Stimulated activated CD4-positive, alpha-beta T cell treated with anti-CD3 and anti-CD28 coated beads, TNF-alpha, amount 100 ng/mL, for 4 hours (primary cell): ENCODE data around the gene NAV2.

Source experiments
- DNase-seq, 3 experiments: peaks; one replicate each; pipeline ENCODE4 v3.0.0-alpha.2; 2020; ENCODE audit warnings: low read depth in 3 of 3

Gene NAV2

GRCh38 chr11:19712281-19713195 is at the start of gene NAV2:
Gene NAV2, plus strand, starts transcription at chr11:19712837. Its CDS starts 859 bp downstream, at chr11:19713696.
- peak; percentile 48 to 59 (median 49) for DNase-seq

GRCh38 chr11:19663206-19663605 is 49.4 kb upstream of the NAV2 start:
- DNase-seq = no peak

GRCh38 chr11:19664886-19665548 is 47.6 kb upstream of the NAV2 start:
- no peak for DNase-seq

- no peak for DNase-seq
These were observed 45.7 kb upstream of the NAV2 start for GRCh38 chr11:19666951-19667350.

- no peak for DNase-seq
These were observed 43.1 kb upstream of the NAV2 start for GRCh38 chr11:19669511-19669910.

- no peak for DNase-seq
These were observed 42.4 kb upstream of the NAV2 start for GRCh38 chr11:19670030-19670791.

GRCh38 chr11:19672586-19673206 is 39.9 kb upstream of the NAV2 start:
- DNase-seq = no peak

- no peak for DNase-seq
These were observed 38.5 kb upstream of the NAV2 start for GRCh38 chr11:19673924-19674729.

- no peak for DNase-seq
These were observed 37.8 kb upstream of the NAV2 start for GRCh38 chr11:19674836-19675235.

- no peak for DNase-seq
These were observed 37.2 kb upstream of the NAV2 start for GRCh38 chr11:19675397-19675796.

GRCh38 chr11:19676475-19677380 is 35.9 kb upstream of the NAV2 start:
- no peak for DNase-seq

GRCh38 chr11:19677381-19678080 is 35.1 kb upstream of the NAV2 start:
- no peak for DNase-seq

- DNase-seq = no peak
These were observed 32.4 kb upstream of the NAV2 start for GRCh38 chr11:19679952-19680828.

GRCh38 chr11:19680829-19681368 is 31.7 kb upstream of the NAV2 start:
- DNase-seq = no peak

GRCh38 chr11:19683141-19683805 is 29.4 kb upstream of the NAV2 start:
- no peak for DNase-seq

- no peak for DNase-seq
These were observed 28.7 kb upstream of the NAV2 start for GRCh38 chr11:19683862-19684491.

- no peak for DNase-seq
These were observed 26.4 kb upstream of the NAV2 start for GRCh38 chr11:19686234-19686633.
